ENCODE data around the gene SLC9A3.

Gene SLC9A3

GRCh38 chr5:554284-554988 is 30.2 kb upstream of the SLC9A3 start:
- no peak for FAIRE-seq

- peak; percentile 96 for FAIRE-seq
Measured at GRCh38 chr5:553874-554273, 29.6 kb upstream of the SLC9A3 start.

- no peak for FAIRE-seq
Measured at GRCh38 chr5:551406-551805, 27.2 kb upstream of the SLC9A3 start.

GRCh38 chr5:549229-549628 is 25.0 kb upstream of the SLC9A3 start:
- FAIRE-seq = no peak

GRCh38 chr5:548256-548655 is 24.0 kb upstream of the SLC9A3 start:
- no peak for FAIRE-seq

- FAIRE-seq = no peak
Measured at GRCh38 chr5:547086-547924, 23.1 kb upstream of the SLC9A3 start.

GRCh38 chr5:546376-546908 is 22.2 kb upstream of the SLC9A3 start:
- FAIRE-seq = no peak

- FAIRE-seq = no peak
Measured at GRCh38 chr5:545641-546375, 21.6 kb upstream of the SLC9A3 start.

- no peak for FAIRE-seq
Measured at GRCh38 chr5:544675-545355, 20.6 kb upstream of the SLC9A3 start.

- no peak for FAIRE-seq
Measured at GRCh38 chr5:543755-544674, 19.8 kb upstream of the SLC9A3 start.

- no peak for FAIRE-seq
Measured at GRCh38 chr5:543351-543750, 19.1 kb upstream of the SLC9A3 start.

GRCh38 chr5:542319-543311 is 18.4 kb upstream of the SLC9A3 start:
- no peak for FAIRE-seq

- FAIRE-seq = no peak
Measured at GRCh38 chr5:541539-542318, 17.5 kb upstream of the SLC9A3 start.

- FAIRE-seq = no peak
Measured at GRCh38 chr5:540906-541538, 16.8 kb upstream of the SLC9A3 start.

- no peak for FAIRE-seq
Measured at GRCh38 chr5:540071-540905, 16.0 kb upstream of the SLC9A3 start.

- no peak for FAIRE-seq
Measured at GRCh38 chr5:539469-540070, 15.3 kb upstream of the SLC9A3 start.

GRCh38 chr5:538801-539468 is 14.7 kb upstream of the SLC9A3 start:
- FAIRE-seq = no peak
